WTC11 (cell line): ENCODE measurements around the gene SDHB. TPM values are rescaled to one million over a fixed set of nuclear protein-coding genes. Genes with fewer than 3 reads are reported as not detected.

Experiments used
- ATAC-seq: fragments of 200-7000 bp; cut with Tn5 transposase; 2 replicates; pipeline ENCODE4 v1.10.0; 2021; ENCODE audit warnings: mild to moderate bottlenecking, moderate library complexity
- CTCF ChIA-PET: fragments of 300-600 bp; sonication (Branson Sonifier 250); formaldehyde crosslinking; loops from one replicate; lab custom pipeline; 2021; ENCODE audit warnings: antibody characterized with exemption; lab: Charles Lee
- POLR2A ChIA-PET: fragments of 350-600 bp; sonication (Branson Sonifier 250); formaldehyde crosslinking; loops from one replicate; lab custom pipeline; 2021; ENCODE audit warnings: antibody characterized with exemption; lab: Charles Lee
- DNase-seq: peaks from one replicate; pipeline ENCODE4 v3.0.0; 2021; ENCODE audit warnings: low spot score
- H3K27ac Mint-ChIP-seq: 2 replicates; pipeline ENCODE4 v1.8.0; 2021; ENCODE audit warnings: mixed read lengths
- H3K27me3 Mint-ChIP-seq: 2 replicates; pipeline ENCODE4 v1.8.0; 2021; ENCODE audit warnings: low read depth, mild to moderate bottlenecking, moderate library complexity, mixed read lengths
- H3K36me3 Mint-ChIP-seq: 2 replicates; pipeline ENCODE4 v1.8.0; 2021; ENCODE audit warnings: mixed read lengths
- H3K4me1 Mint-ChIP-seq: 2 replicates; pipeline ENCODE4 v1.8.0; 2022; ENCODE audit warnings: mixed read lengths
- H3K4me3 Mint-ChIP-seq: 2 replicates; pipeline ENCODE4 v1.8.0; 2021; ENCODE audit warnings: mild to moderate bottlenecking, moderate library complexity, mixed read lengths
- H3K9me3 Mint-ChIP-seq: 2 replicates; pipeline ENCODE4 v1.8.0; 2021; ENCODE audit warnings: mixed read lengths
- CBFB ChIP-seq: sonication (generic); formaldehyde crosslinking; IDR thresholded peaks from 2 replicates; pipeline ENCODE4 v1.8.1; 2022; ENCODE audit warnings: mild to moderate bottlenecking, low read depth, missing genetic modification reagents
- CREB1 ChIP-seq: sonication (generic); formaldehyde crosslinking; IDR thresholded peaks from 2 replicates; pipeline ENCODE4 v1.8.0; 2023; ENCODE audit warnings: mild to moderate bottlenecking, missing genetic modification reagents
- CREM ChIP-seq: sonication (generic); formaldehyde crosslinking; IDR thresholded peaks from 2 replicates; pipeline ENCODE4 v1.8.1; 2022; ENCODE audit warnings: mild to moderate bottlenecking, missing genetic modification reagents, moderate library complexity
- ELF4 ChIP-seq: sonication (generic); formaldehyde crosslinking; IDR thresholded peaks from 2 replicates; pipeline ENCODE4 v1.8.1; 2022; ENCODE audit warnings: low read depth, mild to moderate bottlenecking, moderate library complexity, missing genetic modification reagents
- EMX1 ChIP-seq: fragments of 250-450 bp; sonication (Bioruptor Pico); IDR thresholded peaks from 2 replicates; pipeline ENCODE4 v1.8.0; 2021; ENCODE audit warnings: mild to moderate bottlenecking
- ETV6 ChIP-seq: sonication (generic); formaldehyde crosslinking; IDR thresholded peaks from 2 replicates; pipeline ENCODE4 v1.8.1; 2022; ENCODE audit warnings: mild to moderate bottlenecking, missing genetic modification reagents
- FOXK1 ChIP-seq: sonication (generic); formaldehyde crosslinking; IDR thresholded peaks from 2 replicates; pipeline ENCODE4 v1.8.0; 2022; ENCODE audit warnings: mild to moderate bottlenecking, moderate library complexity, missing genetic modification reagents
- KAT7 ChIP-seq: sonication (generic); formaldehyde crosslinking; IDR thresholded peaks from 2 replicates; pipeline ENCODE4 v1.8.1; 2023; ENCODE audit warnings: missing genetic modification reagents, mild to moderate bottlenecking, borderline replicate concordance
- NR2C2 ChIP-seq: sonication (generic); formaldehyde crosslinking; IDR thresholded peaks from 2 replicates; pipeline ENCODE4 v1.8.0; 2022; ENCODE audit warnings: mild to moderate bottlenecking, missing genetic modification reagents
- RELA ChIP-seq: sonication (generic); formaldehyde crosslinking; IDR thresholded peaks from 2 replicates; pipeline ENCODE4 v1.8.1; 2022; ENCODE audit warnings: missing genetic modification reagents, mild to moderate bottlenecking, borderline replicate concordance
- RORB ChIP-seq: fragments of 250-450 bp; sonication (Bioruptor Pico); IDR thresholded peaks from 2 replicates; pipeline ENCODE4 v1.9.0; 2021; ENCODE audit warnings: mild to moderate bottlenecking
- SMAD3 ChIP-seq: sonication (generic); formaldehyde crosslinking; IDR thresholded peaks from 2 replicates; pipeline ENCODE4 v1.8.0; 2022; ENCODE audit warnings: missing genetic modification reagents, mild to moderate bottlenecking, borderline replicate concordance
- TCF7 ChIP-seq: sonication (generic); formaldehyde crosslinking; IDR thresholded peaks from 2 replicates; pipeline ENCODE4 v1.8.0; 2022; ENCODE audit warnings: mild to moderate bottlenecking, low read depth, missing genetic modification reagents, moderate library complexity
- ZNF317 ChIP-seq: sonication (generic); formaldehyde crosslinking; IDR thresholded peaks from 2 replicates; pipeline ENCODE4 v1.8.1; 2023; ENCODE audit warnings: low read depth, mild to moderate bottlenecking, moderate library complexity, missing genetic modification reagents, borderline replicate concordance
- total RNA-seq: library from RNA; stranded (reverse); gene quantifications from 3 replicates; pipeline ENCODE4 v1.2.3, GENCODE V29; 2021
- TF ChIP-seq, protein P1 (sequence below): sonication (generic); formaldehyde crosslinking; IDR thresholded peaks from 2 replicates; pipeline ENCODE4 v1.8.0; 2022; ENCODE audit warnings: mild to moderate bottlenecking, missing genetic modification reagents
- TF ChIP-seq, protein P2 (sequence below): fragments of 200-600 bp; IDR thresholded peaks from 2 replicates; pipeline ENCODE4 v1.8.0; 2022; ENCODE audit warnings: antibody characterized with exemption
- TF ChIP-seq, protein P3 (sequence below): sonication (generic); formaldehyde crosslinking; IDR thresholded peaks from 2 replicates; pipeline ENCODE4 v1.8.1; 2022; ENCODE audit warnings: low read depth, missing genetic modification reagents, borderline replicate concordance
- TF ChIP-seq, protein P4 (sequence below): sonication (generic); formaldehyde crosslinking; IDR thresholded peaks from 2 replicates; pipeline ENCODE4 v1.8.0; 2023; ENCODE audit warnings: mild to moderate bottlenecking, missing genetic modification reagents
- TF ChIP-seq, protein P5 (sequence below): sonication (generic); formaldehyde crosslinking; IDR thresholded peaks from 2 replicates; pipeline ENCODE4 v1.8.0; 2023; ENCODE audit warnings: missing genetic modification reagents, mild to moderate bottlenecking, borderline replicate concordance
- TF ChIP-seq, protein P6 (sequence below): sonication (generic); formaldehyde crosslinking; IDR thresholded peaks from 2 replicates; pipeline ENCODE4 v1.8.0; 2022; ENCODE audit warnings: mild to moderate bottlenecking, missing genetic modification reagents
- TF ChIP-seq, protein P7 (sequence below): sonication (generic); formaldehyde crosslinking; IDR thresholded peaks from 2 replicates; pipeline ENCODE4 v1.8.0; 2022; ENCODE audit warnings: mild to moderate bottlenecking, missing genetic modification reagents

Gene SDHB
- total RNA-seq, 1 experiment from 2014 or later, result 89.5 TPM

DNA sequence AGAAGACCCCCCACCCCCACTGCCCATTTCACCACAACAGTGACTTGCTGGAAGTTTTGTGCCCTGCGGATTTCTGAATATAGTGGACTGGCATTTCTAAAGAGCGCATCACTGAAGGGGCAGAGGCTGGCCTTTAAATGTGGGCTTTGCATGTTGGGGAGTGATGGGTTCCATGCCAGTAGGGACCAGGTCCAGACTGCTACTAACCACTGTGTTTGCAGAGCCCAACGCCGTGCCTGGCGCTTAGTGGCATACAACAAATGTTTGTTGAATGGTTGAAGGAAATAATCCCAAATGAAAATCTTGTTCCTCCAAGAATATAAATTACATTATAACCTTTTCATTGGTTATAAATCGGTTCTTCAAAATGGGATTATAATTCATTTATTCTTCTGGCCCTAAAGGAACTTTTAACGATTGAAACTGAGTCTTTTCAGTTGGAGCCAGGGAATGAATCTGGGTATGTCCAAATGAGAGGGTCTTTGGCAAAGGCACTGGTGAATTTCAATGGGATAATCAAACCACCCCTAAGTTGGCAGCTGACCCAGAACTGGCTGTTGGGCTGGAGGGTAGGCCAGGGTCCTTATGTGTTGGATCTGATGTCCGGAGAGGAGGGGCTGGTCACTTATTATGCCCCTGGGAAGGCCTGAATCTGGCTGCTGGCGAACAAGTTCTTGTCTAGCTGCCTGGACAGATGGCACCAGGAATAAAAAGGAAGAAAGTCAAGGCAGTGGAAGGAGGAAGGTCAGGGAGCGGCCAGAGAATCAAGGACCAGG, 13.8 kb upstream of the SDHB start:
- peaks cover 6% of the 10 kb centered on the region; the same call in 1 of the 2 replicates for H3K9me3 Mint-ChIP-seq
- CTCF ChIA-PET, result interaction anchor here (0.7 to 5.6 kb wide), 2 partner anchors 7 to 54 kb away, joined by 4 to 28 read pairs; no protein-coding TSS in a partner anchor
- H3K27me3 Mint-ChIP-seq, result no peaks in the 10 kb centered on the region
- POLR2A ChIA-PET, result no interaction called here
- ATAC-seq (no peak), DNase-seq (no peak)
- H3K4me1 Mint-ChIP-seq, result peaks cover 12% of the 10 kb centered on the region
- no peak overlapping the region for H3K27ac Mint-ChIP-seq
- no peak overlapping the region for H3K4me3 Mint-ChIP-seq
- no peak for TF ChIP-seq CBFB
- TF ChIP-seq KAT7 (CRISPR knock-in tag), result no peak
- no peak for TF ChIP-seq SMAD3 (CRISPR knock-in tag)
- no peaks in the 10 kb centered on the region for H3K36me3 Mint-ChIP-seq

DNA sequence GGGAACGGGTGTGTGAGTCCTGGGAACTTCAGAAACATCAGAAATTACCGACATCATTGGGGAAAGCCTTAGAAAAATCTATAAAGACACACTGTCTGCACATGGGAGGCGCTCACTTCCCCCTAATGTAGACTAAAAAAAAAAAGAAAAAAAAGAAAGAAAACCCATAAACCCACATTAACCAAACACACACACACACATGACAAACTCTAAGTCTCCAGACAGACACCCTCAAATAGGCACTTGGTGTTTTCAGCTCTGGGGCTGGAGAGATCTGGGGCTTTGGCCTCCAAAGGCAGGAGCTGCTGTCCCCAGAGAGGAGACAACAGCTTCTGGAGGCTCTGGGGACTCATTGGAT, 13.2 kb upstream of the SDHB start:
- Mint-ChIP-seq H3K4me3 (no peak overlapping the region), H3K27me3 (no peaks in the 10 kb centered on the region), H3K27ac (no peak overlapping the region), H3K4me1 (peaks cover 18% of the 10 kb centered on the region), H3K36me3 (no peaks in the 10 kb centered on the region), H3K9me3 (peaks cover 6% of the 10 kb centered on the region; the same call in 1 of the 2 replicates)
- no peak for DNase-seq
- ChIA-PET POLR2A (no interaction called here), CTCF (interaction anchor here (0.7 to 5.6 kb wide), 2 partner anchors 8 to 53 kb away, joined by 4 to 28 read pairs; no protein-coding TSS in a partner anchor)
- ATAC-seq, result no peak
- TF ChIP-seq ETV6 (CRISPR knock-in tag) (no peak), CREM (no peak), ELF4 (CRISPR knock-in tag) (no peak), TCF7 (CRISPR knock-in tag) (no peak), FOXK1 (CRISPR knock-in tag) (no peak), CREB1 (CRISPR knock-in tag) (no peak), RORB (no peak), ZNF317 (CRISPR knock-in tag) (no peak), EMX1 (CRISPR knock-in tag) (no peak), KAT7 (CRISPR knock-in tag) (no peak), NR2C2 (CRISPR knock-in tag) (no peak), RELA (CRISPR knock-in tag) (no peak)
- TF ChIP-seq, protein P1, sequence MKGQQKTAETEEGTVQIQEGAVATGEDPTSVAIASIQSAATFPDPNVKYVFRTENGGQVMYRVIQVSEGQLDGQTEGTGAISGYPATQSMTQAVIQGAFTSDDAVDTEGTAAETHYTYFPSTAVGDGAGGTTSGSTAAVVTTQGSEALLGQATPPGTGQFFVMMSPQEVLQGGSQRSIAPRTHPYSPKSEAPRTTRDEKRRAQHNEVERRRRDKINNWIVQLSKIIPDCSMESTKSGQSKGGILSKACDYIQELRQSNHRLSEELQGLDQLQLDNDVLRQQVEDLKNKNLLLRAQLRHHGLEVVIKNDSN, result no peak
- TF ChIP-seq, protein P2, sequence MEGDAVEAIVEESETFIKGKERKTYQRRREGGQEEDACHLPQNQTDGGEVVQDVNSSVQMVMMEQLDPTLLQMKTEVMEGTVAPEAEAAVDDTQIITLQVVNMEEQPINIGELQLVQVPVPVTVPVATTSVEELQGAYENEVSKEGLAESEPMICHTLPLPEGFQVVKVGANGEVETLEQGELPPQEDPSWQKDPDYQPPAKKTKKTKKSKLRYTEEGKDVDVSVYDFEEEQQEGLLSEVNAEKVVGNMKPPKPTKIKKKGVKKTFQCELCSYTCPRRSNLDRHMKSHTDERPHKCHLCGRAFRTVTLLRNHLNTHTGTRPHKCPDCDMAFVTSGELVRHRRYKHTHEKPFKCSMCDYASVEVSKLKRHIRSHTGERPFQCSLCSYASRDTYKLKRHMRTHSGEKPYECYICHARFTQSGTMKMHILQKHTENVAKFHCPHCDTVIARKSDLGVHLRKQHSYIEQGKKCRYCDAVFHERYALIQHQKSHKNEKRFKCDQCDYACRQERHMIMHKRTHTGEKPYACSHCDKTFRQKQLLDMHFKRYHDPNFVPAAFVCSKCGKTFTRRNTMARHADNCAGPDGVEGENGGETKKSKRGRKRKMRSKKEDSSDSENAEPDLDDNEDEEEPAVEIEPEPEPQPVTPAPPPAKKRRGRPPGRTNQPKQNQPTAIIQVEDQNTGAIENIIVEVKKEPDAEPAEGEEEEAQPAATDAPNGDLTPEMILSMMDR, result no peak
- TF ChIP-seq, protein P3, sequence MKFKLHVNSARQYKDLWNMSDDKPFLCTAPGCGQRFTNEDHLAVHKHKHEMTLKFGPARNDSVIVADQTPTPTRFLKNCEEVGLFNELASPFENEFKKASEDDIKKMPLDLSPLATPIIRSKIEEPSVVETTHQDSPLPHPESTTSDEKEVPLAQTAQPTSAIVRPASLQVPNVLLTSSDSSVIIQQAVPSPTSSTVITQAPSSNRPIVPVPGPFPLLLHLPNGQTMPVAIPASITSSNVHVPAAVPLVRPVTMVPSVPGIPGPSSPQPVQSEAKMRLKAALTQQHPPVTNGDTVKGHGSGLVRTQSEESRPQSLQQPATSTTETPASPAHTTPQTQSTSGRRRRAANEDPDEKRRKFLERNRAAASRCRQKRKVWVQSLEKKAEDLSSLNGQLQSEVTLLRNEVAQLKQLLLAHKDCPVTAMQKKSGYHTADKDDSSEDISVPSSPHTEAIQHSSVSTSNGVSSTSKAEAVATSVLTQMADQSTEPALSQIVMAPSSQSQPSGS (CRISPR knock-in tag), result no peak
- TF ChIP-seq, protein P4, sequence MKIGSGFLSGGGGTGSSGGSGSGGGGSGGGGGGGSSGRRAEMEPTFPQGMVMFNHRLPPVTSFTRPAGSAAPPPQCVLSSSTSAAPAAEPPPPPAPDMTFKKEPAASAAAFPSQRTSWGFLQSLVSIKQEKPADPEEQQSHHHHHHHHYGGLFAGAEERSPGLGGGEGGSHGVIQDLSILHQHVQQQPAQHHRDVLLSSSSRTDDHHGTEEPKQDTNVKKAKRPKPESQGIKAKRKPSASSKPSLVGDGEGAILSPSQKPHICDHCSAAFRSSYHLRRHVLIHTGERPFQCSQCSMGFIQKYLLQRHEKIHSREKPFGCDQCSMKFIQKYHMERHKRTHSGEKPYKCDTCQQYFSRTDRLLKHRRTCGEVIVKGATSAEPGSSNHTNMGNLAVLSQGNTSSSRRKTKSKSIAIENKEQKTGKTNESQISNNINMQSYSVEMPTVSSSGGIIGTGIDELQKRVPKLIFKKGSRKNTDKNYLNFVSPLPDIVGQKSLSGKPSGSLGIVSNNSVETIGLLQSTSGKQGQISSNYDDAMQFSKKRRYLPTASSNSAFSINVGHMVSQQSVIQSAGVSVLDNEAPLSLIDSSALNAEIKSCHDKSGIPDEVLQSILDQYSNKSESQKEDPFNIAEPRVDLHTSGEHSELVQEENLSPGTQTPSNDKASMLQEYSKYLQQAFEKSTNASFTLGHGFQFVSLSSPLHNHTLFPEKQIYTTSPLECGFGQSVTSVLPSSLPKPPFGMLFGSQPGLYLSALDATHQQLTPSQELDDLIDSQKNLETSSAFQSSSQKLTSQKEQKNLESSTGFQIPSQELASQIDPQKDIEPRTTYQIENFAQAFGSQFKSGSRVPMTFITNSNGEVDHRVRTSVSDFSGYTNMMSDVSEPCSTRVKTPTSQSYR (CRISPR knock-in tag), result no peak
- TF ChIP-seq, protein P5, sequence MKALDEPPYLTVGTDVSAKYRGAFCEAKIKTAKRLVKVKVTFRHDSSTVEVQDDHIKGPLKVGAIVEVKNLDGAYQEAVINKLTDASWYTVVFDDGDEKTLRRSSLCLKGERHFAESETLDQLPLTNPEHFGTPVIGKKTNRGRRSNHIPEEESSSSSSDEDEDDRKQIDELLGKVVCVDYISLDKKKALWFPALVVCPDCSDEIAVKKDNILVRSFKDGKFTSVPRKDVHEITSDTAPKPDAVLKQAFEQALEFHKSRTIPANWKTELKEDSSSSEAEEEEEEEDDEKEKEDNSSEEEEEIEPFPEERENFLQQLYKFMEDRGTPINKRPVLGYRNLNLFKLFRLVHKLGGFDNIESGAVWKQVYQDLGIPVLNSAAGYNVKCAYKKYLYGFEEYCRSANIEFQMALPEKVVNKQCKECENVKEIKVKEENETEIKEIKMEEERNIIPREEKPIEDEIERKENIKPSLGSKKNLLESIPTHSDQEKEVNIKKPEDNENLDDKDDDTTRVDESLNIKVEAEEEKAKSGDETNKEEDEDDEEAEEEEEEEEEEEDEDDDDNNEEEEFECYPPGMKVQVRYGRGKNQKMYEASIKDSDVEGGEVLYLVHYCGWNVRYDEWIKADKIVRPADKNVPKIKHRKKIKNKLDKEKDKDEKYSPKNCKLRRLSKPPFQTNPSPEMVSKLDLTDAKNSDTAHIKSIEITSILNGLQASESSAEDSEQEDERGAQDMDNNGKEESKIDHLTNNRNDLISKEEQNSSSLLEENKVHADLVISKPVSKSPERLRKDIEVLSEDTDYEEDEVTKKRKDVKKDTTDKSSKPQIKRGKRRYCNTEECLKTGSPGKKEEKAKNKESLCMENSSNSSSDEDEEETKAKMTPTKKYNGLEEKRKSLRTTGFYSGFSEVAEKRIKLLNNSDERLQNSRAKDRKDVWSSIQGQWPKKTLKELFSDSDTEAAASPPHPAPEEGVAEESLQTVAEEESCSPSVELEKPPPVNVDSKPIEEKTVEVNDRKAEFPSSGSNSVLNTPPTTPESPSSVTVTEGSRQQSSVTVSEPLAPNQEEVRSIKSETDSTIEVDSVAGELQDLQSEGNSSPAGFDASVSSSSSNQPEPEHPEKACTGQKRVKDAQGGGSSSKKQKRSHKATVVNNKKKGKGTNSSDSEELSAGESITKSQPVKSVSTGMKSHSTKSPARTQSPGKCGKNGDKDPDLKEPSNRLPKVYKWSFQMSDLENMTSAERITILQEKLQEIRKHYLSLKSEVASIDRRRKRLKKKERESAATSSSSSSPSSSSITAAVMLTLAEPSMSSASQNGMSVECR (CRISPR knock-in tag), result no peak
- TF ChIP-seq, protein P6, sequence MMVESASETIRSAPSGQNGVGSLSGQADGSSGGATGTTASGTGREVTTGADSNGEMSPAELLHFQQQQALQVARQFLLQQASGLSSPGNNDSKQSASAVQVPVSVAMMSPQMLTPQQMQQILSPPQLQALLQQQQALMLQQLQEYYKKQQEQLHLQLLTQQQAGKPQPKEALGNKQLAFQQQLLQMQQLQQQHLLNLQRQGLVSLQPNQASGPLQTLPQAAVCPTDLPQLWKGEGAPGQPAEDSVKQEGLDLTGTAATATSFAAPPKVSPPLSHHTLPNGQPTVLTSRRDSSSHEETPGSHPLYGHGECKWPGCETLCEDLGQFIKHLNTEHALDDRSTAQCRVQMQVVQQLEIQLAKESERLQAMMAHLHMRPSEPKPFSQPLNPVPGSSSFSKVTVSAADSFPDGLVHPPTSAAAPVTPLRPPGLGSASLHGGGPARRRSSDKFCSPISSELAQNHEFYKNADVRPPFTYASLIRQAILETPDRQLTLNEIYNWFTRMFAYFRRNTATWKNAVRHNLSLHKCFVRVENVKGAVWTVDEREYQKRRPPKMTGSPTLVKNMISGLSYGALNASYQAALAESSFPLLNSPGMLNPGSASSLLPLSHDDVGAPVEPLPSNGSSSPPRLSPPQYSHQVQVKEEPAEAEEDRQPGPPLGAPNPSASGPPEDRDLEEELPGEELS (CRISPR knock-in tag), result no peak
- TF ChIP-seq, protein P7, sequence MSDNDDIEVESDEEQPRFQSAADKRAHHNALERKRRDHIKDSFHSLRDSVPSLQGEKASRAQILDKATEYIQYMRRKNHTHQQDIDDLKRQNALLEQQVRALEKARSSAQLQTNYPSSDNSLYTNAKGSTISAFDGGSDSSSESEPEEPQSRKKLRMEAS, result no peak
